Raji (cell line): ENCODE measurements around the gene KRTAP21-1.

Experiments used
- POLR2A ChIP-seq: IDR thresholded peaks from 2 replicates; pipeline ENCODE4 v1.6.1; 2011; ENCODE audit warnings: low read depth, low read length, control low read depth; ENCODE audit not compliant: insufficient read depth

KRTAP21-1 gene

DNA sequence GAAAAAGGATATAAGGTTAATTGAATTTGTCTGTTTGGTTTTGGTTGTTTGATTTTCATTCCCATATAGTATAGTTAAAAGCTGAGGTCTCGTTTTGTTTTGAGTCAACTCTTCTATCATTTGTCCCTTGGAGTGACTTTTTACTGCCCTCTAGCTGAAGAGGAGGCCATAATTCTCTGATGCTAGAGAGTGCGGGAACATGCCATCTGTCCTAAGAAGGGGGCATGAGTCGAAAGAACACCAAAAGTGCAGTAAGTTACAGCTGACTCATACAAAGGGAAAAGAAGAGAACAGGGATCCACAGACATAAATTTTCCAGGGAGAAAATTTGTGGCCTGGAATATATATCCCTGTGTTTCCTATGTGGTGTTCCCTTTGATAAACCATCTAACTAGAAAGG lies 40.8 kb downstream of the KRTAP21-1 start:
- no peak for TF ChIP-seq POLR2A

DNA sequence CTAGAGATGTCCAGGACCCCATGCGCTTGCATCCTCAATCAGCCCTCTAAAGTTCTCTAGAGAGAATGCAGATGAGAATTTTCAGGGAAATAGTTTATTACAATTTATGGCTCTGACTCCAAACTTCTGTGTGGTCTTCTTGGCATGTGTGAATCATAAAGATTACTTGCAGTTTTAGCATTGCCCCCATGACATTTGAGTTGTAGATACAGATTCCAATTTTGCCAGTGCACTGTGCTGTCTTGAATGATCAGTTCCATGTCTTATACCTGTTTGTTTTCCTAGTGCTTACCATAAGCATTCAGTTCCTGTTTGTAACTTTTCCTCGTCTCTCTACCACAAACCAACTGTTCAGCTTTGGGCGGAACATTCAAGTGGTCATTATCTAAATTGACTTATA lies 41.5 kb downstream of the KRTAP21-1 start:
- TF ChIP-seq POLR2A, result no peak

DNA sequence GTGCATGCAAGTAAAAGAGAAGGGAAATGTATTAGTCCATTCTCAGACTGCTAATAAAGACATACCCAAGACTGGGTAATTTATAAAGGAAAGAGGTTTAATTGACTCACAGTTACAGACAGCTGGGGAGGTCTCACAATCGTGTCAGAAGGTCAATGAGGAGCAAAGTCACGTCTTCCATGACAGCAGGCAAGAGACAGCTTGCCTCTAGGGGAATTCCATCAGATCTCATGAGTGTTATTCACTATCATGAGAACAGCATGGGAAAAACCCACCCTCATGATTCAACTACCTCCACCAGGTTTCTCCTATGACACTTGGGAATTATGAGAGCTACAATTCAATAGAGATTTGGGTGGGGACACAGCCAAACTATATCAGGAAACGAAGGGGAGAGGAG lies 44.7 kb downstream of the KRTAP21-1 start:
- TF ChIP-seq POLR2A, result no peak

DNA sequence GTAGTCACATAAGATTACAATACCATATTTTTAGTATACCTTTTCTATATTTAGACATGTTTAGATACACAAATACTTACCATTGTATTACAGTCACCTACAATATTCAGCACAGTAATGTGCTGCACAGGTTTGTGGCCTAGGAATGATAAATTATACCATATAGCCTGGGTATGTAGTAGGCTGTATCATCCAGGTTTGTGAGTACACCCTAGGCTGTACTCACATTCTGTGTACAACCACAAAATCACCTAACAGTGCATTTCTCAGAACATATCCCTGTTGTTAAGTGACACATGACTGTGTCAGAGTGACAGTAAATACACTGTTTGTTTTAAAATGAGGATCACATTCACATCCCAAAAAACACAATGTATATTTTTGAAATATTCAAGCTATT lies 47.8 kb downstream of the KRTAP21-1 start:
- TF ChIP-seq POLR2A, result no peak
